A549 (cell line): ENCODE data around the gene PTPRK. TPM values are rescaled to one million over a fixed set of nuclear protein-coding genes. Genes with fewer than 3 reads are reported as not detected.

ENCODE experiments used
- ATAC-seq, 2 experiments: fragments of 200-7000 bp in 1 of 2; fragments of >200 bp in 1 of 2; cut with Nextera tagmentation in 1 of 2; cut with Tn5 transposase in 1 of 2; 3 replicates each; pipeline versions ENCODE4 v1.8.0 to v1.9.1; 2018 to 2020; ENCODE audit warnings: mild to moderate bottlenecking in 1 of 2, moderate library complexity in 1 of 2
- CTCF ChIA-PET: fragments of 300-600 bp; sonication (Branson Sonifier 250); formaldehyde crosslinking; extraction: SDS; loops from one replicate; lab custom pipeline; 2021; ENCODE audit warnings: antibody characterized with exemption, inconsistent platforms; lab: Yijun Ruan, JAX
- POLR2A ChIA-PET: fragments of 350-600 bp; formaldehyde crosslinking; extraction: SDS; loops from one replicate; lab custom pipeline; 2021; ENCODE audit warnings: antibody characterized with exemption, inconsistent platforms; lab: Yijun Ruan, JAX
- DNase-seq, 2 experiments: peaks; one replicate each; pipeline versions ENCODE4 v3.0.0 to v3.0.0-alpha.2; 2011 to 2016; ENCODE audit warnings: low read depth in 1 of 2, low spot score in 1 of 2
- FAIRE-seq: peaks from 2 replicates; lab custom pipeline; 2011; peaks lifted over from hg19 to GRCh38; lab: Jason Lieb, UNC
- H3K27ac ChIP-seq, 2 experiments: fragments of >200 bp; sonication (Bioruptor Twin); formaldehyde crosslinking; 3 replicates each; pipeline ENCODE4 v1.5.1; 2016 to 2017
- H3K4me1 ChIP-seq: fragments of >200 bp; sonication (Bioruptor Twin); formaldehyde crosslinking; 3 replicates; pipeline ENCODE4 v1.6.1; 2016
- H3K4me2 ChIP-seq: fragments of >200 bp; sonication (Bioruptor Twin); formaldehyde crosslinking; 3 replicates; pipeline ENCODE4 v1.6.1; 2016
- H3K4me3 ChIP-seq: fragments of >200 bp; sonication (Bioruptor Twin); formaldehyde crosslinking; 3 replicates; pipeline ENCODE4 v1.5.1; 2016
- H3K9me3 ChIP-seq: fragments of >200 bp; sonication (Bioruptor Twin); formaldehyde crosslinking; 3 replicates; pipeline ENCODE4 v1.6.1; 2016
- CBX8 ChIP-seq: fragments of 200-600 bp; sonication (generic); IDR thresholded peaks from 2 replicates; pipeline ENCODE4 v1.6.1; 2016
- CEBPB ChIP-seq, 2 experiments: fragments of >200 bp in 1 of 2; sonication (Bioruptor Twin) in 1 of 2; formaldehyde crosslinking in 1 of 2; IDR thresholded peaks; 2 replicates each; pipeline ENCODE4 v1.6.1; 2012 to 2016
- CHD4 ChIP-seq: fragments of 200-600 bp; sonication (generic); IDR thresholded peaks from 2 replicates; pipeline ENCODE4 v1.6.1; 2016; ENCODE audit warnings: antibody characterized with exemption, mild to moderate bottlenecking, borderline replicate concordance
- EHF ChIP-seq: fragments of 250-450 bp; sonication (Bioruptor Pico); IDR thresholded peaks from 2 replicates; pipeline ENCODE4 v1.5.0; 2020; ENCODE audit warnings: mild to moderate bottlenecking
- FOSB ChIP-seq: fragments of 250-450 bp; sonication (Bioruptor Pico); IDR thresholded peaks from 2 replicates; pipeline ENCODE4 v1.5.0; 2020; ENCODE audit warnings: mild to moderate bottlenecking, moderate library complexity
- HDAC2 ChIP-seq: fragments of 200-600 bp; sonication (generic); IDR thresholded peaks from 2 replicates; pipeline ENCODE4 v1.6.1; 2016
- JUN ChIP-seq, 2 experiments: fragments of >200 bp; sonication (Bioruptor Twin); formaldehyde crosslinking; IDR thresholded peaks; 2 replicates in 1 of 2; 3 replicates in 1 of 2; pipeline ENCODE4 v1.6.1; 2016 to 2017
- JUNB ChIP-seq: fragments of >200 bp; sonication (Bioruptor Twin); formaldehyde crosslinking; IDR thresholded peaks from 2 replicates; pipeline ENCODE4 v1.6.1; 2016
- MAZ ChIP-seq: fragments of 150-350 bp; IDR thresholded peaks from 2 replicates; pipeline ENCODE4 v1.6.1; 2014; ENCODE audit warnings: antibody characterized with exemption, low read depth, low read length, borderline replicate concordance
- NFE2L2 ChIP-seq: fragments of 150-350 bp; conservative IDR thresholded peaks from 2 replicates; pipeline ENCODE4 v1.6.1; 2014; ENCODE audit warnings: low read length
- NPAS2 ChIP-seq: fragments of 250-450 bp; sonication (Bioruptor Pico); IDR thresholded peaks from 2 replicates; pipeline ENCODE4 v1.8.0; 2022; ENCODE audit warnings: mild to moderate bottlenecking, moderate library complexity, borderline replicate concordance
- RARB ChIP-seq: fragments of 250-450 bp; sonication (Bioruptor Pico); IDR thresholded peaks from 2 replicates; pipeline ENCODE4 v1.8.0; 2021; ENCODE audit warnings: mild to moderate bottlenecking, moderate library complexity
- RCOR1 ChIP-seq: fragments of 150-350 bp; IDR thresholded peaks from 2 replicates; pipeline ENCODE4 v1.6.1; 2014; ENCODE audit warnings: antibody characterized with exemption, low read length, low read depth
- WGBS: methylation state at CpG from one replicate; pipeline ENCODE4 v1.1.6; 2017; ENCODE audit errors: missing lambda C conversion rate; 5-methylcytosine and 5-hydroxymethylcytosine counted together
- polyA plus RNA-seq, 4 experiments: library from polyadenylated mRNA; depleted of rRNA in 3 of 4; stranded (reverse); fragments of >200 nt; fragmentation: RNase III in 1 of 4; extraction: RNeasy Plus Mini Kit Qiagen cat#74134 plus additional on column Dnase treatment in 1 of 4; gene quantifications; 2 replicates in 3 of 4; 3 replicates in 1 of 4; pipeline ENCODE4 v1.2.3, GENCODE V29; 2011 to 2017
- TF ChIP-seq, protein P1 (sequence below): fragments of 200-600 bp; sonication (generic); IDR thresholded peaks from 2 replicates; pipeline ENCODE4 v1.6.1; 2016; ENCODE audit warnings: antibody characterized with exemption, mild to moderate bottlenecking, moderate library complexity
- TF ChIP-seq, protein P2 (sequence below): fragments of 450-650 bp; IDR thresholded peaks from 2 replicates; pipeline ENCODE4 v1.6.1; 2014; ENCODE audit warnings: antibody characterized with exemption

PTPRK gene
- polyA plus RNA-seq, 2 of the 4 experiments (the other 2 are of a cell fraction): 14.4 to 16.1 TPM

DNA sequence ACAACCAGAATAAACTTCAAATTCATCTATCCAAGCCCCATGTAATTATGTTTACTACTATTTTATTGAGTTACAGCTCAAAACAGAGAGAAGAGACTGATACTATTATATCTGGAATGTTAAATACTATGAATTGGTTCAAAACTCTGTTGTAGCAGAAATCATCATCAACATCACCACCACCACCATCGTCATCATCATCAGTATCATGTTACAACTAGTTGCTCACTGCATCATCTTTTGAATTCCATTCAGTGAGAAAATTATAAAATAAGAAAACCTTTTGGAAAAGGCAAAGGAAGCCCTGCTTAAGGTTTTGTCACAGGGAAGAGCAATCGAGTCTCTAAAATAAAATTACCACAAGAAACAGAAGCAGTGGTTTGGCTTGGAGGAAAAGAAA is 583.3 kb downstream of the PTPRK start:
- Histone ChIP-seq H3K4me2 (no peak overlapping the region), H3K27ac (no peak overlapping the region), H3K9me3 (no peaks in the 10 kb centered on the region), H3K4me3 (no peak overlapping the region), H3K4me1 (peaks cover 13% of the 10 kb centered on the region; the same call in 2 of the 3 replicates)
- ChIA-PET CTCF (no interaction called here), POLR2A (no interaction called here)
- DNase-seq: no peak
- WGBS: 90% methylated on average over 2 of the region's 2 CpGs
- TF ChIP-seq JUN (IDR thresholded peaks at IDR 0.05) (no peak), RARB (CRISPR knock-in tag) (no peak), HDAC2 (no peak), FOSB (CRISPR knock-in tag) (no peak), CBX8 (no peak), EHF (CRISPR knock-in tag) (no peak), MAZ (no peak), CHD4 (no peak)
- TF ChIP-seq, protein P1, sequence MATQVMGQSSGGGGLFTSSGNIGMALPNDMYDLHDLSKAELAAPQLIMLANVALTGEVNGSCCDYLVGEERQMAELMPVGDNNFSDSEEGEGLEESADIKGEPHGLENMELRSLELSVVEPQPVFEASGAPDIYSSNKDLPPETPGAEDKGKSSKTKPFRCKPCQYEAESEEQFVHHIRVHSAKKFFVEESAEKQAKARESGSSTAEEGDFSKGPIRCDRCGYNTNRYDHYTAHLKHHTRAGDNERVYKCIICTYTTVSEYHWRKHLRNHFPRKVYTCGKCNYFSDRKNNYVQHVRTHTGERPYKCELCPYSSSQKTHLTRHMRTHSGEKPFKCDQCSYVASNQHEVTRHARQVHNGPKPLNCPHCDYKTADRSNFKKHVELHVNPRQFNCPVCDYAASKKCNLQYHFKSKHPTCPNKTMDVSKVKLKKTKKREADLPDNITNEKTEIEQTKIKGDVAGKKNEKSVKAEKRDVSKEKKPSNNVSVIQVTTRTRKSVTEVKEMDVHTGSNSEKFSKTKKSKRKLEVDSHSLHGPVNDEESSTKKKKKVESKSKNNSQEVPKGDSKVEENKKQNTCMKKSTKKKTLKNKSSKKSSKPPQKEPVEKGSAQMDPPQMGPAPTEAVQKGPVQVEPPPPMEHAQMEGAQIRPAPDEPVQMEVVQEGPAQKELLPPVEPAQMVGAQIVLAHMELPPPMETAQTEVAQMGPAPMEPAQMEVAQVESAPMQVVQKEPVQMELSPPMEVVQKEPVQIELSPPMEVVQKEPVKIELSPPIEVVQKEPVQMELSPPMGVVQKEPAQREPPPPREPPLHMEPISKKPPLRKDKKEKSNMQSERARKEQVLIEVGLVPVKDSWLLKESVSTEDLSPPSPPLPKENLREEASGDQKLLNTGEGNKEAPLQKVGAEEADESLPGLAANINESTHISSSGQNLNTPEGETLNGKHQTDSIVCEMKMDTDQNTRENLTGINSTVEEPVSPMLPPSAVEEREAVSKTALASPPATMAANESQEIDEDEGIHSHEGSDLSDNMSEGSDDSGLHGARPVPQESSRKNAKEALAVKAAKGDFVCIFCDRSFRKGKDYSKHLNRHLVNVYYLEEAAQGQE: no peak
- TF ChIP-seq, protein P2, sequence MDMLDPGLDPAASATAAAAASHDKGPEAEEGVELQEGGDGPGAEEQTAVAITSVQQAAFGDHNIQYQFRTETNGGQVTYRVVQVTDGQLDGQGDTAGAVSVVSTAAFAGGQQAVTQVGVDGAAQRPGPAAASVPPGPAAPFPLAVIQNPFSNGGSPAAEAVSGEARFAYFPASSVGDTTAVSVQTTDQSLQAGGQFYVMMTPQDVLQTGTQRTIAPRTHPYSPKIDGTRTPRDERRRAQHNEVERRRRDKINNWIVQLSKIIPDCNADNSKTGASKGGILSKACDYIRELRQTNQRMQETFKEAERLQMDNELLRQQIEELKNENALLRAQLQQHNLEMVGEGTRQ: no peak
- TF ChIP-seq, all 56 proteins: peak for 0
- no peak for ATAC-seq
- no peak for FAIRE-seq

DNA sequence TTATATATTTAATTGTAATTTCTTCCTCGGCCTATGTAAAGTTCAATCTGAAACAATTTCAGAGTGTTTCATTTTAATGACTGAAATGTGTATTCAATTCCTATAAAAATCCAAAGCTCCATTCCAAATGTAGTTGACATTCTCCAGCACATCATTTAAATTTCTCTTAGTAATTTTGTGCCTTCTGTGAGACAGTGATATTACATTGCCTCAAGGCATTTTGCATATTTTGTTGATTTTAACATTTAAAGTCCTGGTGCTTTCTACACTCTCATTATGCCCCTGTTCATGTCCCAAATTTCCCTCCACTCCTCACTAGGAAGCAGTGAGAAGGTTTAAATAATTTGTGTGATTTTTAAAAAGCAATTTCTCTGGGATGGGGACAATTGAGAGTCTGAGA is 585.4 kb downstream of the PTPRK start:
- ChIA-PET CTCF (no interaction called here), POLR2A (no interaction called here)
- H3K27ac ChIP-seq: no peak overlapping the region
- peaks cover 13% of the 10 kb centered on the region; the same call in 2 of the 3 replicates for H3K4me1 ChIP-seq
- FAIRE-seq (no peak), ATAC-seq (no peak), DNase-seq (no peak)
- no peak for TF ChIP-seq JUNB
- no peak overlapping the region for H3K4me2 ChIP-seq
- no peaks in the 10 kb centered on the region for H3K9me3 ChIP-seq
- 86% methylated on average over 1 of the region's 1 CpG for WGBS
- no peak overlapping the region for H3K4me3 ChIP-seq

DNA sequence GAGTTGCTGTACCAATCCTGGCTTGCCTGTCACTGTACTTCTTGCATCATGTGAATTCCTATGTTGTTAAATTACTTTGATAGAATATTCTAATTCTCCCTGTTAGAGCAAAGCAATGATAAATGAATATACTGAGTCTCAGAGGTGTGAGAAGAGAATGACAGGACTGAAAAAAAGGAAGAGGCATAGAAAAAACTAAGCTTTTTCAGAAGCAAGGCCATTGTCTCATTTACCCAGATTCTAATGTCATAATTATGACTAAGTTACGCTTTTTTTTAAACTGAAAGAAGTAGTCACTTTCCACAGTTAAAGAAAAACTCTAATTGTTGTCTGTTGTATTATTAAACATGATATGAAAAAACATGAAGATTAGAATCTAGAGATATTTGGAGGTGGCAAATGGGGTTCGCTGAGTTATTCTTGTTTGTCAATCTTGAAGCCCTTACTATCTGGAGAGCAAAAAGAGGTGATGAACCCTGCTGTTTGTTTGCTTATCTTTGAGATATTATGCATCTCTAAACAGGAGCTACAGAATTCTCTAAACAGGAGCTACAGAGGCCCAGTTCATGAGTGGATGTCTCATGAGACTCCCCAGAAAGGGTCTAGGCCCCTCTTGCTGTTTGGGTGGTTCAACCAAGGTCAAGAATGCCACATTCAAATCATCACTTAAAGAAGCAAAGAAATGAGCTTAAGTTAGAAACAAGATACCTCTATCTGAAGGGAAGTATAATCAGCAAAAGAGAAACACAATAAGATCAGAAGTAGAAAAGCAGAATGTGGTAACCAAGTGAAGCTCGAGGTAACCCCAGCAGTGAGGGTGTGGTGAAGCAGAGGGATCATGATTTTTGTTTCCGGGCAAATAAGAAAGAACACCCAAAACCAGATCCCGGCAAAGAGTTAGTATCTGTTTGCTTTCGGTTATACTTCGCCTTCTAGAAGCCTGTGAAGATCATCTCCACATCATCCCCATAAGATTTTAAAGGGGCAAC is 586.3 kb downstream of the PTPRK start:
- H3K4me1 ChIP-seq: peaks cover 8% of the 10 kb centered on the region; the same call in 2 of the 3 replicates
- no peak overlapping the region for H3K27ac ChIP-seq
- FAIRE-seq (no peak), DNase-seq (no peak), ATAC-seq (no peak)
- no peaks in the 10 kb centered on the region for H3K9me3 ChIP-seq
- CTCF ChIA-PET: no interaction called here
- H3K4me3 ChIP-seq: no peak overlapping the region
- POLR2A ChIA-PET: no interaction called here
- WGBS: 69% methylated on average over 7 of the region's 7 CpGs
- TF ChIP-seq, protein P1: no peak
- no peak for TF ChIP-seq FOSB (CRISPR knock-in tag)
- TF ChIP-seq RCOR1: no peak
- no peak for TF ChIP-seq NPAS2 (CRISPR knock-in tag)
- no peak for TF ChIP-seq NFE2L2
- TF ChIP-seq CEBPB (IDR thresholded peaks at IDR 0.05): no peak
- no peak overlapping the region for H3K4me2 ChIP-seq
